Gastrocnemius medialis (tissue), 4 donors: ENCODE measurements around the gene STAT6. TPM values are rescaled to one million over a fixed set of nuclear protein-coding genes. Genes with fewer than 3 reads are reported as not detected.
A peak's percentile ranks its signal among the peaks of the same experiment; 100 is the strongest.

ENCODE experiments used
- ATAC-seq, 2 donors: fragments of 150-250 bp; one replicate each; pipeline ENCODE4 v1.9.1; 2016
- DNase-seq, 2 donors: peaks; one replicate each; pipeline ENCODE4 v3.0.0-alpha.2; 2019
- H3K27ac ChIP-seq, 4 donors: fragments of 200-600 bp; sonication (generic); 1 replicate in 1 of 4; 2 replicates in 3 of 4; pipeline ENCODE4 v1.5.1; 2016 to 2018; ENCODE audit warnings: mild to moderate bottlenecking in 2 of 4, moderate library complexity in 1 of 4
- H3K27me3 ChIP-seq, 3 donors: fragments of 200-600 bp; sonication (generic) in 2 of 3; 1 replicate in 1 of 3; 2 replicates in 2 of 3; pipeline versions ENCODE4 v1.5.1 to v1.6.0; 2016 to 2019; ENCODE audit warnings: mild to moderate bottlenecking in 1 of 3, moderate library complexity in 1 of 3
- H3K36me3 ChIP-seq, 2 donors: fragments of 200-600 bp; sonication (generic) in 1 of 2; one replicate each; pipeline ENCODE4 v1.5.1; 2017 to 2018
- H3K4me1 ChIP-seq, 2 donors: fragments of 200-600 bp; sonication (generic) in 1 of 2; one replicate each; pipeline ENCODE4 v1.5.1; 2016 to 2017; ENCODE audit warnings: mild to moderate bottlenecking in 2 of 2
- H3K4me3 ChIP-seq, 4 donors: fragments of 200-600 bp; sonication (generic) in 3 of 4; 1 replicate in 1 of 4; 2 replicates in 3 of 4; pipeline ENCODE4 v1.5.1; 2016 to 2019; ENCODE audit warnings: mild to moderate bottlenecking in 2 of 4
- H3K9me3 ChIP-seq, 3 donors: fragments of 200-600 bp; sonication (generic) in 2 of 3; 1 replicate in 1 of 3; 2 replicates in 2 of 3; pipeline ENCODE4 v1.5.1; 2016 to 2019
- POLR2A ChIP-seq, 2 donors: fragments of 450-650 bp; IDR thresholded peaks; one replicate each; pipeline ENCODE4 v1.6.1; 2017; ENCODE audit warnings: antibody characterized with exemption in 2 of 2, mild to moderate bottlenecking in 2 of 2, moderate library complexity in 2 of 2
- in situ Hi-C, 4 donors: fragments of 200-750 bp; cut with MboI; loops; one replicate each; pipeline versions ENCODE4 v1.15.0 to v1.8.0; 2017; ENCODE audit warnings: low sequenced_read_pairs in 4 of 4
- intact Hi-C: fragments of 100-400 bp; cut with DNase I; formaldehyde crosslinking; loops from one replicate; pipeline ENCODE4 v1.15.1; 2023; ENCODE audit warnings: low total_unique reads
- total RNA-seq, 4 donors: library from RNA; depleted of rRNA; stranded (reverse); fragments of >200 nt; gene quantifications; one replicate each; pipeline versions ENCODE4 v1.1.0 to v1.2.3, GENCODE V29; 2016
- TF ChIP-seq, protein P1 (sequence below), 5 experiments: fragments of 450-650 bp in 3 of 5; fragments of 200-600 bp in 2 of 5; sonication (generic) in 2 of 5; IDR thresholded peaks in 4 of 5; conservative IDR thresholded peaks in 1 of 5; 1 replicate in 4 of 5; 2 replicates in 1 of 5; pipeline ENCODE4 v1.5.1; 2016 to 2019; ENCODE audit warnings: antibody characterized with exemption in 5 of 5, mild to moderate bottlenecking in 3 of 5, moderate library complexity in 3 of 5

Gene STAT6
- total RNA-seq, 4 donors from 2014 or later: 12.5 to 17.4 (median 14.4) TPM

DNA sequence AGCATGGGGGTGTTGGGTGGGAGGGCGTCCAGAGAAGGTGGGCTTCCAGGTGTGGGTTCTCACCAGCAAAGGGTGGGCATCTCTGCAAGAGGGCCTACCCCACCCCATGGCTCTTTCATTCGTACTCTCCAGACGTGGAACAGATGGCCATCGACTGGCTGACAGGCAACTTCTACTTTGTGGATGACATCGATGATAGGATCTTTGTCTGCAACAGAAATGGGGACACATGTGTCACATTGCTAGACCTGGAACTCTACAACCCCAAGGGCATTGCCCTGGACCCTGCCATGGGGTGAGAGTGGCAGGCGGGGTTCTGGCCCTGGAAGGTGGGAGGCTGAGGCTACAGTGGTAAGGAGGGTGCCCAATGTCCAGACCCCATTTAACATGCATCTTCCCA is 42.9 kb upstream of the STAT6 start:
- TF ChIP-seq POLR2A (IDR thresholded peaks at IDR 0.05): no peak
- in situ Hi-C loops: no loop called here
- intact Hi-C loops: no loop called here
- Histone ChIP-seq H3K27ac (peak overlapping the region in 2 of 4 donors; percentile 63 to 82), H3K4me1 (peaks cover 10% of the 10 kb centered on the region in 2 donors), H3K4me3 (no peak overlapping the region), H3K36me3 (no peaks in the 10 kb centered on the region), H3K27me3 (no peaks in the 10 kb centered on the region), H3K9me3 (no peaks in the 10 kb centered on the region)
- no peak for ATAC-seq
- DNase-seq: no peak

- no peaks in the 10 kb centered on the region for H3K27me3 ChIP-seq
- in situ Hi-C loops: no loop called here
- H3K4me1 ChIP-seq: peaks cover 10 to 11% of the 10 kb centered on the region in 2 donors
- DNase-seq (no peak), ATAC-seq (no peak)
- intact Hi-C loops: no loop called here
- H3K36me3 ChIP-seq: no peaks in the 10 kb centered on the region
- no peak for TF ChIP-seq POLR2A (IDR thresholded peaks at IDR 0.05)
- TF ChIP-seq, protein P1, sequence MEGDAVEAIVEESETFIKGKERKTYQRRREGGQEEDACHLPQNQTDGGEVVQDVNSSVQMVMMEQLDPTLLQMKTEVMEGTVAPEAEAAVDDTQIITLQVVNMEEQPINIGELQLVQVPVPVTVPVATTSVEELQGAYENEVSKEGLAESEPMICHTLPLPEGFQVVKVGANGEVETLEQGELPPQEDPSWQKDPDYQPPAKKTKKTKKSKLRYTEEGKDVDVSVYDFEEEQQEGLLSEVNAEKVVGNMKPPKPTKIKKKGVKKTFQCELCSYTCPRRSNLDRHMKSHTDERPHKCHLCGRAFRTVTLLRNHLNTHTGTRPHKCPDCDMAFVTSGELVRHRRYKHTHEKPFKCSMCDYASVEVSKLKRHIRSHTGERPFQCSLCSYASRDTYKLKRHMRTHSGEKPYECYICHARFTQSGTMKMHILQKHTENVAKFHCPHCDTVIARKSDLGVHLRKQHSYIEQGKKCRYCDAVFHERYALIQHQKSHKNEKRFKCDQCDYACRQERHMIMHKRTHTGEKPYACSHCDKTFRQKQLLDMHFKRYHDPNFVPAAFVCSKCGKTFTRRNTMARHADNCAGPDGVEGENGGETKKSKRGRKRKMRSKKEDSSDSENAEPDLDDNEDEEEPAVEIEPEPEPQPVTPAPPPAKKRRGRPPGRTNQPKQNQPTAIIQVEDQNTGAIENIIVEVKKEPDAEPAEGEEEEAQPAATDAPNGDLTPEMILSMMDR (IDR thresholded peaks at IDR 0.05 in 4 of 5, conservative IDR thresholded peaks at IDR 0.05 in 1 of 5): no peak
- no peak overlapping the region for H3K4me3 ChIP-seq
- peak overlapping the region; percentile 63 to 82 (median 73) for H3K27ac ChIP-seq
- no peaks in the 10 kb centered on the region for H3K9me3 ChIP-seq
These were observed 42.3 kb upstream of the STAT6 start for GRCh38 chr12:57153415-57153997.

DNA sequence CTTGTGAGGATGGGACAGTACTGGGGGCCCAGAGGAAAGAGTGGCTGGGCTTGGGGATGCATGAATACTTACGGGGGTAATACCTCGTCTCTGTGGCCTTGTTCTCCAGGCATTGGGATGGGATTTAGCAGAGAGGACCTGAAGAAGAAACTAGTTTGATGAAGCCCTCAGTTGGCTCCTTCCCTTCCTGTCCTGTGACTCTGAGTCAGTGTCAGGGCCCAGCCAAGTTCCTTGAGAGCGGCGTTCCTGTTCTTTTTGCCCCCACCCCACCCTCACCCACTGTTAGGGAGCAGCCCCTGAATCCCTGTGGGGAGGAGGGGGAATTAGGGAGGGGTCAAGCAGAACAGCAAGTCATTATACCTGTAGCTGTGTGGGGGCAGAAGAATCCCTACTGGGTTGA is 41.5 kb upstream of the STAT6 start:
- no peaks in the 10 kb centered on the region for H3K27me3 ChIP-seq
- peak; percentile 49 to 67 for DNase-seq
- H3K36me3 ChIP-seq: no peaks in the 10 kb centered on the region
- in situ Hi-C loops: no loop called here
- peaks cover 15% of the 10 kb centered on the region in 2 donors for H3K4me1 ChIP-seq
- ATAC-seq: peak; percentile 37 to 44
- intact Hi-C loops: no loop called here
- no peak overlapping the region for H3K4me3 ChIP-seq
- TF ChIP-seq, protein P1 (IDR thresholded peaks at IDR 0.05 in 4 of 5, conservative IDR thresholded peaks at IDR 0.05 in 1 of 5): no peak
- no peak for TF ChIP-seq POLR2A (IDR thresholded peaks at IDR 0.05)
- no peaks in the 10 kb centered on the region for H3K9me3 ChIP-seq
- H3K27ac ChIP-seq: peak overlapping the region; percentile 63 to 82 (median 73)

DNA sequence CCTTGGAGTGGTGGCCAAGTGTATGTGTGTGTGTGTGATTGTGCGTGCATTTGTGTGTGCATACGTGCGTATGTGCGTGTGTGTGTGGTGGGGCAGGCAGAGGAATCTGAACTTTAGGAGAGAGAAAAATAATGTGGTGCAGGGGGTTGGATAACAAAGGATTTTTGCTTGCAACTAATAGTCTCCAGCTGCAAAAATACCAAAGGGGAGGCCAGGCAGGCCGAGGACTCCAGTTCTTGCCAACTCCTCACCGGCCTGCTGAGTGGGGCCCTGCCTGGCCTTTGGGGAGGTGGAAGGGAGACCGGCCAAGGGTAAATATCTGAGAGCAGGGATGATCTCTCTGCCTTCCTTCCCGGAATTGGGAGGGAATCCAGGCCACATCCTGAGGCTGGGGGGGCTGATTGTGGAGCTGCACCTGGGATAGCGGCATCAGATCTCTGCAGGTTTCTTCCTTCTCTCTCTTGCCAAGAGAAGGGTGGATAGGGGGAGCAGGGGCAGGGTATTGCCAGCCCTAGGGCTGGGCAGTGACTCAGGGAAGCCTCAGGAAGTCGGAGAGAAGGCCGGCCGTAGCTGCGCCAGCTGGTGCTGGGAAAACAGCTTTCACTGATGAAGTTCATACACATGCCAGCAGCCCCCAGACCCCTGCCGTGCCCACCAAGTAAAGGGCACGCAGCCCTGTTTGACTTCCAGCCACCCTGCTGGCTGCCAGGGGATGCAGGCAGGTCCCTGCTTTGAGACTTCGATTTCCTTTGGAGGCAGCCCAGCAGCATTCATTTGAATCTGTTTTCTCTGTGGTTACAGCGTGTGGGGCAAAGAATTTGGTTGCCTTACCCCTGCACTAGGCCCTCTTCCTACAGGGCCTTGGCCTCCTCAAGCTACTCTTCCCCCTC is 40.8 kb upstream of the STAT6 start:
- DNase-seq (peak in 1 of 2 donors; percentile 51), ATAC-seq (no peak)
- intact Hi-C loops: no loop called here
- H3K4me1 ChIP-seq: peaks cover 15 to 19% of the 10 kb centered on the region in 2 donors
- H3K4me3 ChIP-seq: no peak overlapping the region
- peak overlapping the region; percentile 63 to 82 (median 73) for H3K27ac ChIP-seq
- no peak for TF ChIP-seq POLR2A (IDR thresholded peaks at IDR 0.05)
- TF ChIP-seq, protein P1 (IDR thresholded peaks at IDR 0.05 in 4 of 5, conservative IDR thresholded peaks at IDR 0.05 in 1 of 5): no peak
- no peaks in the 10 kb centered on the region for H3K9me3 ChIP-seq
- H3K27me3 ChIP-seq: no peaks in the 10 kb centered on the region
- no peaks in the 10 kb centered on the region for H3K36me3 ChIP-seq
- in situ Hi-C loops: no loop called here

- DNase-seq (no peak), ATAC-seq (no peak)
- Histone ChIP-seq H3K4me3 (no peak overlapping the region), H3K27me3 (no peaks in the 10 kb centered on the region), H3K4me1 (peaks cover 19 to 20% of the 10 kb centered on the region in 2 donors), H3K9me3 (no peaks in the 10 kb centered on the region), H3K36me3 (no peaks in the 10 kb centered on the region), H3K27ac (peak overlapping the region; percentile 62 to 82 (median 80))
- in situ Hi-C loops (no loop called here), intact Hi-C loops (no loop called here)
- no peak for TF ChIP-seq POLR2A (IDR thresholded peaks at IDR 0.05)
- TF ChIP-seq, protein P1 (IDR thresholded peaks at IDR 0.05 in 4 of 5, conservative IDR thresholded peaks at IDR 0.05 in 1 of 5): no peak
These were observed 39.3 kb upstream of the STAT6 start for GRCh38 chr12:57150400-57151000.
